ENCODE measurements around the gene ZNF789. TPM values are rescaled to one million over a fixed set of nuclear protein-coding genes. Genes with fewer than 3 reads are reported as not detected.

Gene ZNF789
- total and polyA plus RNA-seq, 2 of the 4 experiments (the other 2 are of a cell fraction): 4.8 to 8.9 TPM

GRCh38 chr7:99457650-99458493, 14.8 kb upstream of the ZNF789 start:
- WGBS, 2 experiments (ENCODE audit: extremely low coverage in 2 of 2, insufficient read length in 1 of 2): 83% methylated on average over 14 of the region's 26 CpGs; no CpG with 5 or more reads in 1 of the 2 experiments
- in situ Hi-C loops (cut with MboI; ENCODE audit: low sequenced_read_pairs) (no loop called here), intact Hi-C loops (cut with micrococcal nuclease) (no loop called here), dilution Hi-C loops (cut with HindIII; ENCODE audit: low sequenced_read_pairs, unreplicated experiment) (no loop called here)
- Histone ChIP-seq H2BK5ac (ENCODE audit: low read depth, low read length, poor library complexity, severe bottlenecking) (no peak overlapping the region), H3K4me3 (ENCODE audit: insufficient read depth, low read depth, low read length) (no peak overlapping the region), H3K9me1 (ENCODE audit: insufficient read depth, low read length) (peaks cover 3% of the 10 kb centered on the region; the same call in 1 of the 2 replicates), H3K18ac (ENCODE audit: low read depth, low read length) (no peak overlapping the region), H3K9ac (ENCODE audit: low read depth, low read length) (no peak overlapping the region), H2AFZ (replicated peaks; ENCODE audit: low read length, poor library complexity) (no peak overlapping the region), H4K5ac (ENCODE audit: low read depth, low read length) (no peak overlapping the region), H2AK5ac (ENCODE audit: low read depth, low read length) (no peak overlapping the region), H3K14ac (replicated peaks; ENCODE audit: low read depth, low read length) (no peak overlapping the region), H3K36me3 (ENCODE audit: control insufficient read depth, insufficient read depth, low read length) (peaks cover 68% of the 10 kb centered on the region), H2BK15ac (ENCODE audit: low read depth, low read length) (no peak overlapping the region), H2BK20ac (ENCODE audit: low read depth, low read length) (no peak overlapping the region), H3K23ac (ENCODE audit: low read depth, low read length) (no peak overlapping the region), H3K4me2 (ENCODE audit: low read depth, low read length) (no peak overlapping the region), H2BK120ac (ENCODE audit: low read depth, low read length) (no peak overlapping the region), H3K27ac (ENCODE audit: insufficient read depth, low read length) (no peak overlapping the region), H4K20me1 (ENCODE audit: insufficient read depth, low read length) (peaks cover 66% of the 10 kb centered on the region), H4K8ac (ENCODE audit: low read depth in 2 of 2, low read length in 2 of 2) (no peak overlapping the region), H3K4me1 (ENCODE audit: control insufficient read depth, insufficient read depth, low read length) (no peaks in the 10 kb centered on the region), H3K56ac (ENCODE audit: extremely low read depth, insufficient read depth, low read length) (no peak overlapping the region), H3K79me1 (ENCODE audit: low read depth in 1 of 2, low read length in 2 of 2) (peaks cover 19 to 78% of the 10 kb centered on the region in 2 experiments), H3K4ac (ENCODE audit: low read depth, low read length) (no peak overlapping the region), H2AK9ac (replicated peaks; ENCODE audit: low read depth, low read length, poor library complexity) (no peak overlapping the region), H3K27me3 (ENCODE audit: control insufficient read depth, insufficient read depth, low read length) (no peaks in the 10 kb centered on the region), H4K91ac (ENCODE audit: insufficient read depth, low read depth, low read length) (no peak overlapping the region), H3K9me3 (ENCODE audit: control insufficient read depth, insufficient read depth, low read length) (no peaks in the 10 kb centered on the region)
- POLR2A ChIA-PET (ENCODE audit: unreplicated experiment): no interaction called here
- DNase-seq: no peak
- no peak for ATAC-seq (ENCODE audit: low read depth)
- CTCF ChIA-PET: no interaction called here
- BruUV-seq (replicated peaks): no TSS peak
- no peak for TF ChIP-seq RCOR1 (IDR thresholded peaks at IDR 0.05; ENCODE audit: insufficient replicate concordance, low read length)
- no peak for TF ChIP-seq RAD21 (IDR thresholded peaks at IDR 0.05; ENCODE audit: low read length)
- TF ChIP-seq BHLHE40 (IDR thresholded peaks at IDR 0.05; ENCODE audit: low read depth, low read length): no peak
- TF ChIP-seq CTCF (conservative IDR thresholded peaks at IDR 0.05; ENCODE audit: low read depth, low read length): no peak
- no peak for TF ChIP-seq RFX5 (IDR thresholded peaks at IDR 0.05; ENCODE audit: low read depth, low read length)
- no peak for TF ChIP-seq CHD1 (IDR thresholded peaks at IDR 0.05; ENCODE audit: low read depth, low read length)
- TF ChIP-seq MAFK (IDR thresholded peaks at IDR 0.05; ENCODE audit: low read depth, low read length): no peak
- TF ChIP-seq NFE2L2 (IDR thresholded peaks at IDR 0.05; ENCODE audit: low read depth, low read length): no peak
- TF ChIP-seq SMC3 (IDR thresholded peaks at IDR 0.05; ENCODE audit: low read depth, low read length): no peak
- no peak for TF ChIP-seq ELK1 (IDR thresholded peaks at IDR 0.05; ENCODE audit: borderline replicate concordance, low read depth, low read length)
- no peak for TF ChIP-seq POLR2A (IDR thresholded peaks at IDR 0.05; ENCODE audit: low read depth, low read length)
- no peak for TF ChIP-seq USF2 (IDR thresholded peaks at IDR 0.05; ENCODE audit: low read depth, low read length)
- TF ChIP-seq FOS (IDR thresholded peaks at IDR 0.05; ENCODE audit: low read depth, low read length): no peak
- TF ChIP-seq CEBPB (IDR thresholded peaks at IDR 0.05; ENCODE audit: low read depth, low read length): no peak
- TF ChIP-seq MXI1 (IDR thresholded peaks at IDR 0.05; ENCODE audit: borderline replicate concordance, low read depth, low read length): no peak
